AG09309 (cell line): Measurements from ENCODE around the gene WFIKKN2.

Source experiments
- DNase-seq: peaks from one replicate; pipeline ENCODE4 v3.0.0-alpha.2; 2010; ENCODE audit warnings: low read depth
- H3K4me3 ChIP-seq: 2 replicates; pipeline ENCODE4 v1.5.1; 2011; ENCODE audit warnings: mild to moderate bottlenecking, low read depth, low read length, moderate library complexity; ENCODE audit not compliant: control insufficient read depth
- TF ChIP-seq, protein P1 (sequence below): IDR thresholded peaks from 2 replicates; pipeline ENCODE4 v1.5.1; 2011; ENCODE audit warnings: mild to moderate bottlenecking, low read depth, low read length, inconsistent platforms; ENCODE audit not compliant: insufficient read depth, control insufficient read depth; ENCODE audit errors: missing control alignments

WFIKKN2 gene

DNA sequence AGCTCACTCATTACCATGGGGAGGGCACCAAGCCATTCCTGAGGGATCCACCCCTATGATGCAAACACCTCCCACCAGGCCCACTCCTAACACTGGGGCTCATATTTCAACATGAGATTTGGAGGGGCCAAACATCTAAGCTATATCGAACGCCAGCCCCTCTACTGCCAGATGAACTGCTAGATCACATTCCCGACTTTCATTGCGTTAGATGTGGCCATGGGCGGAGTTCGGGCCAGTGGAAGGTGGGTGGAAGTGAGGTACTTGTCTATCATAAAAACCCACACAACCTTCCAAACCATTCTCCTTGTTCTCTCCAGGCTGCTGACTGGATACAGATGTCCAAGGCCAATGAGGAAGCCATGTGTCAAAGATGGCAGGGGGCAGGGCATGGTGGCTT, 41.0 kb upstream of the WFIKKN2 start:
- no peak overlapping the region for H3K4me3 ChIP-seq
- DNase-seq, result no peak
- TF ChIP-seq, protein P1, sequence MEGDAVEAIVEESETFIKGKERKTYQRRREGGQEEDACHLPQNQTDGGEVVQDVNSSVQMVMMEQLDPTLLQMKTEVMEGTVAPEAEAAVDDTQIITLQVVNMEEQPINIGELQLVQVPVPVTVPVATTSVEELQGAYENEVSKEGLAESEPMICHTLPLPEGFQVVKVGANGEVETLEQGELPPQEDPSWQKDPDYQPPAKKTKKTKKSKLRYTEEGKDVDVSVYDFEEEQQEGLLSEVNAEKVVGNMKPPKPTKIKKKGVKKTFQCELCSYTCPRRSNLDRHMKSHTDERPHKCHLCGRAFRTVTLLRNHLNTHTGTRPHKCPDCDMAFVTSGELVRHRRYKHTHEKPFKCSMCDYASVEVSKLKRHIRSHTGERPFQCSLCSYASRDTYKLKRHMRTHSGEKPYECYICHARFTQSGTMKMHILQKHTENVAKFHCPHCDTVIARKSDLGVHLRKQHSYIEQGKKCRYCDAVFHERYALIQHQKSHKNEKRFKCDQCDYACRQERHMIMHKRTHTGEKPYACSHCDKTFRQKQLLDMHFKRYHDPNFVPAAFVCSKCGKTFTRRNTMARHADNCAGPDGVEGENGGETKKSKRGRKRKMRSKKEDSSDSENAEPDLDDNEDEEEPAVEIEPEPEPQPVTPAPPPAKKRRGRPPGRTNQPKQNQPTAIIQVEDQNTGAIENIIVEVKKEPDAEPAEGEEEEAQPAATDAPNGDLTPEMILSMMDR, result no peak

DNA sequence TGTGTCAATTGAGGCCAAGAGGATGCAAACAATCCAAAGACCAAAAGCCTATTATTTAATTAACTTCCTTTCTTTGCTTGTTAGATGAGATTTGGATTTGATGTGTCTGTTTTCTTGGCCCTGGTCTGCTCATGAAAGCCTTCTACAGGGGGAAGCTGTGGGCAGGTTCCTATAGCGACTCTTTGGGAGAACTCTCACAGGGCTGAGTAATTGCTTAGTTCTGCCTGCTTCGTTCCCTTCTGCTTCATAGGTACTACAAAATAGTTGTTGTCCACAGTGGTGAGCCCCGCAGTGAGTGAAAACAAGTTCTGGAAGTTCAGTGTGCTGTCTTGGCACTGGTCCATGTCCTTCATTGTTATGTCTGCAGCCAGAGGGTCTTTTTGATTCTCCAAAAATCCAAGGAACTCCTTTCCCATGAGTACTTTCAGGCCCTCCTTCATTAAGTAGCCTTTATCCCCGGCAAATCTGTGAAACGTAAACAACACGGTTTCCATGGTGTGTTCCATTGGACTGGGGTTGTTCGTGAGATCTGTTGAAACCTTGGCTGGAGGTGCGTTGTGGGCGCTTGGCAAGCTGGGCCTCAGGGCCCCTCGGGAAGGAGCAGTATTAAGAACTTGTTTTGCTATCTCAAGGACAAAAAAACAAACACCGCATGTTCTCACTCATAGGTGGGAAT, 38.1 kb upstream of the WFIKKN2 start:
- TF ChIP-seq, protein P1, result no peak
- no peak for DNase-seq
- H3K4me3 ChIP-seq, result no peak overlapping the region

GRCh38 chr17:50798424-50799288, 36.7 kb upstream of the WFIKKN2 start:
- TF ChIP-seq, protein P1, result no peak
- no peak for DNase-seq
- H3K4me3 ChIP-seq, result no peak overlapping the region

DNA sequence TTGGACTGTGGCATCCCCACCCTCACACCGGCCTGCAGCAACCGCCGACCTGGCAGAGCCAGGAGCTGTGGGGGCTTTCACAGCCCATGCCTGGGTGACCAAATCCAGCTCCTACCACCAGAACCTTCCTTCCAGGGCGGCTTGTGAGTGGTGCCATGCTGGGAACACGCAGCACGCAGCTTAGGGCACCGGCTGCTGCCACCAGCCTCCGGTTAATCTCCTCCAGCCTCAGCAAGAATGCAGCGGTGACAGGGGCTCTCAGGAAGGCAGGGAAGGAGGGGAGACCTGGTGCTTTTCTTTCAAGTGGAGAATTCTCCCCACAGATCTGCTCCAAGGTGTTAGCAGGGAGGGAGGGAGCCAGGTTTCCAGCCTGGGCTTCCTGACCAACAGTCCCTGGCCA, 35.8 kb upstream of the WFIKKN2 start:
- TF ChIP-seq, protein P1, result no peak
- no peak for DNase-seq
- no peak overlapping the region for H3K4me3 ChIP-seq

DNA sequence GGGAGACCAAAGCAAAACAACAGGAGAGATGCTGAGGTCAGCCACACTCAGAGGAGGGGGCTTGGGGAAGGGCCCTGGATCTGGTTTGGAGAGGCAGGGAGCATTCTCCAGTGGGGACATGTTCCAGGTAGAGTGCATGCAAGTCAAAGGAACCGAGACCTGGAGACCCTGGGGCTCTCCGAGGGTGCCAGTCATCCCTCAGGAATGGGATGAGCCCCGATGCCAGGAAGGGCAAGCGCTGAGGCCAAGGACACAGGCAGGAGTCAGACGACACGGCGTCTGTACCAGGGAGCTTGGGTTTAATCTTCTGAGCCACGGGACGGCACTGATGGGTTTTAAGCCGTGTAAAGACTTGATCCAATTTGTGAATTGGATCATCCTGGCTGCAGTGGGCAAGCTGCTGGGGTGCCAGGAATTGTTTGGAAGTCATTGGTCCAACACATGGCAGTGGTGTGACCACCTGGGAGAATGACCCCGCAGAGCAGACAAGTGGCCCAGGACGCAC, 35.1 kb upstream of the WFIKKN2 start:
- TF ChIP-seq, protein P1, result no peak
- no peak overlapping the region for H3K4me3 ChIP-seq
- no peak for DNase-seq

- TF ChIP-seq, protein P1, result no peak
- H3K4me3 ChIP-seq, result no peak overlapping the region
- no peak for DNase-seq
These were observed 32.5 kb upstream of the WFIKKN2 start for GRCh38 chr17:50802609-50803571.
